Ovary (tissue), 3 donors: ENCODE results near the gene TNFRSF14.

Source experiments
- POLR2A ChIP-seq: fragments of 450-650 bp; IDR thresholded peaks from one replicate; pipeline ENCODE4 v1.6.1; 2017; ENCODE audit warnings: antibody characterized with exemption, mild to moderate bottlenecking, moderate library complexity
- TF ChIP-seq, protein P1 (sequence below), 3 donors: fragments of 450-650 bp in 2 of 3; fragments of 200-600 bp in 1 of 3; IDR thresholded peaks; one replicate each; pipeline versions ENCODE4 v1.5.1 to v1.8.0; 2016 to 2022; ENCODE audit warnings: antibody characterized with exemption in 3 of 3, mild to moderate bottlenecking in 1 of 3
- donor health status: DM: no; HTN: no; CAD: no.

DNA sequence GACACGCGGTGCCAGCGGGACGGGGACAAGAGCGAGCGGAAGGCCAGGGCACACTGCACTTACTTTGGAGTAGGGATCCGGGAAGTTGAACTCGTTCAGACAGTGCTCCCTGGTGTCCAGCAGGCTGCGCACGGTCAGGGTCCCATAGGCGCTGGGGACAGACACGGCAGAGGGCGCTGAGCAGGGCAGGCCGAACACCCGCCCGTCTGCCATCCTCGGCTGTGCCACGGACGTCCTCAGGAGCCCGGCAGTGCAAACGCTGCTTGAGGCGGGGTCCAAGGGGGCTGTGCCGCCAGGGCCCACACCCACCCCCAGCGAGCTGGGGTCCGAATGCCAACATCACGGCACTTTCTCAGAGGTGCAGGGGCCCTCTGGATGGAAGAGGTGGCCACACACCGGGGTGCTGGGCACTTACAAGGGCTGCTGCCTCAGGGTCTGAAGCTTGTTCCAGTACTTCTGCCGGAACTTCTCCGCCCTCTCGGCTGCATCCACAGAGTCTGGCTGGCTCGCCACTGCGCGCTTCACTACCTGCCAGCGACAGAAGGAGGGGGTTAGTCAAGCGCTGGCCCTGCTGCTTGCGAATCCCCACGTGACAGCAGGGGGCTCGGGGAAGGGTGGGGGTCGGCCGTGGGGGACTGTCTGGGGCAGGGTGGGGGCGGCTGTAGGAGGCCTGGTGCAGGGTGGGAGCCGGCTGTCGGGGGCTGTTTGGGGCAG lies 42.1 kb upstream of the TNFRSF14 start:
- TF ChIP-seq, protein P1, sequence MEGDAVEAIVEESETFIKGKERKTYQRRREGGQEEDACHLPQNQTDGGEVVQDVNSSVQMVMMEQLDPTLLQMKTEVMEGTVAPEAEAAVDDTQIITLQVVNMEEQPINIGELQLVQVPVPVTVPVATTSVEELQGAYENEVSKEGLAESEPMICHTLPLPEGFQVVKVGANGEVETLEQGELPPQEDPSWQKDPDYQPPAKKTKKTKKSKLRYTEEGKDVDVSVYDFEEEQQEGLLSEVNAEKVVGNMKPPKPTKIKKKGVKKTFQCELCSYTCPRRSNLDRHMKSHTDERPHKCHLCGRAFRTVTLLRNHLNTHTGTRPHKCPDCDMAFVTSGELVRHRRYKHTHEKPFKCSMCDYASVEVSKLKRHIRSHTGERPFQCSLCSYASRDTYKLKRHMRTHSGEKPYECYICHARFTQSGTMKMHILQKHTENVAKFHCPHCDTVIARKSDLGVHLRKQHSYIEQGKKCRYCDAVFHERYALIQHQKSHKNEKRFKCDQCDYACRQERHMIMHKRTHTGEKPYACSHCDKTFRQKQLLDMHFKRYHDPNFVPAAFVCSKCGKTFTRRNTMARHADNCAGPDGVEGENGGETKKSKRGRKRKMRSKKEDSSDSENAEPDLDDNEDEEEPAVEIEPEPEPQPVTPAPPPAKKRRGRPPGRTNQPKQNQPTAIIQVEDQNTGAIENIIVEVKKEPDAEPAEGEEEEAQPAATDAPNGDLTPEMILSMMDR (IDR thresholded peaks at IDR 0.05): no peak
- no peak for TF ChIP-seq POLR2A
